Omental fat pad (tissue), 4 donors: ENCODE results near the gene SDHAF4. TPM values are rescaled to one million over a fixed set of nuclear protein-coding genes. Genes with fewer than 3 reads are reported as not detected.
"Not testable (repeated sequence)": the region's sequence is repeated elsewhere in the genome, so short reads cannot be mapped to it uniquely, and the experiment has no call there.

ENCODE experiments used
- ATAC-seq: fragments of 150-250 bp; one replicate; pipeline ENCODE4 v1.9.1; 2016; ENCODE audit warnings: mild to moderate bottlenecking, moderate library complexity; ENCODE audit not compliant: low FRiP score
- DNase-seq: peaks from one replicate; pipeline ENCODE4 v3.0.0-alpha.2; 2019; ENCODE audit warnings: low spot score
- CTCF ChIP-seq, 3 donors: fragments of 450-650 bp; IDR thresholded peaks; one replicate each; pipeline ENCODE4 v1.5.1; 2016 to 2017; ENCODE audit warnings: antibody characterized with exemption in 3 of 3, mild to moderate bottlenecking in 3 of 3, moderate library complexity in 2 of 3
- total RNA-seq, 4 donors: library from RNA; depleted of rRNA; stranded (reverse); fragments of >200 nt; gene quantifications; one replicate each; pipeline ENCODE4 v1.1.0, GENCODE V29; 2016

Gene SDHAF4
- total RNA-seq, 4 donors from 2014 or later: 2.6 to 9.4 (median 7.3) TPM

- DNase-seq: no peak
- no peak for ATAC-seq
- TF ChIP-seq CTCF (IDR thresholded peaks at IDR 0.05): no peak
These were observed 13.8 kb upstream of the SDHAF4 start for GRCh38 chr6:70552974-70553373.

DNA sequence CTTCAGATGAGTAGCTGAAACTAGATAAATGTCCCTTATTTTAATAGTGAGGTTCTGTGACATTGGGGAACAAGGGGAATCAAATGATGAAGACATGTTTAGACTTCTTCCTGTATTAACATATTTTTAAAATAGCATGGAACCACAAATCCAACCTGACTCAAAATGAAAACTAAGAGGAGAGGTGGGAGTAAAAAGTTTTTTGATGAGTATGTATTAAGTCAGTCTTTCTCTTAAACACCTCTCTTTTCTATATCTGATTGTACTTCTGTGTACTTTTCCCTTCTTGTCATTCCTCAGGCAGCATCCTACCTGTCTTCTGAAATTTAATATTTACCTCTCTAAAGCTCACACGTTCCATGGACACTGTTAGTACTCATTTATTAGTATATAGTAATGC, 8.7 kb upstream of the SDHAF4 start:
- no peak for ATAC-seq
- DNase-seq: no peak
- TF ChIP-seq CTCF (IDR thresholded peaks at IDR 0.05): no peak

DNA sequence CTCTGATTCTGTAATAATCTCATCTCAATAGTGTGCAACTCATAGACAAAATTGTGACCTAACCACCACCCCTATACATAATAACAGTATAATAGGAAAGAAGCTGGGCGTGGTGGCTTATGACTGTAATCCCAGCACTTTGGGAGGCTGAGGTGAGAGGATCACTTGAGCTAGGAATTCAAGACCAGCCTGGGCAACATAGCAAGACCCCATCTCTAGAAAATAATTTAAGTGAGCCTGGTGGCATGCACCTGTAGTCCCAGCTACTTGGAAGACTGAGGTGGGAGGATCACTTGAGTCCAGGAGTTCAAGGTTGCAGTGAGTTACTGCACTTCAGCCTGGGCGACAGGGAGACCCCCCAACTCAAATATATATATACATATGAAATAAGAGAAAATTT, 4.3 kb upstream of the SDHAF4 start:
- DNase-seq: not testable (repeated sequence)

DNA sequence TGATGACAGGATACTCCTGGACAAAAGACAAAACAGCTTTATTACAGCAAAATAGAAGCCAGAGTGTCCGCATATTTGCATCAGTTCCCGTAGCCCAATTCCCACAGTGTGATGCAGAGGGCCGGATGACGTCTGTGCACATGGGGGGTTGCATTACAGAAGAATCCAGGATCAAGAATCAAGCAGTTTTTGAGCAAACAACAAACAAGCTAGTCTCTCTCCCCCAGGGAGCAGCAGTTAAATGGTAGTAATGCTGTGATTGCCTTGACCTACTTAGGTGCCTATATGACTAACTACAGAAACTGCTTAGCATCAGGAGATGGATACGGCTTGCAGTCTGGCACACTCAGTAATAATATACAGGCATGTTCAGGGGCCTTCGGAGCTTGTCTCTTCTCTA, 3.2 kb upstream of the SDHAF4 start:
- no peak for DNase-seq

More for the DNA sequence above, 4.3 kb upstream of the SDHAF4 start:
- ATAC-seq: not testable (repeated sequence)

DNA sequence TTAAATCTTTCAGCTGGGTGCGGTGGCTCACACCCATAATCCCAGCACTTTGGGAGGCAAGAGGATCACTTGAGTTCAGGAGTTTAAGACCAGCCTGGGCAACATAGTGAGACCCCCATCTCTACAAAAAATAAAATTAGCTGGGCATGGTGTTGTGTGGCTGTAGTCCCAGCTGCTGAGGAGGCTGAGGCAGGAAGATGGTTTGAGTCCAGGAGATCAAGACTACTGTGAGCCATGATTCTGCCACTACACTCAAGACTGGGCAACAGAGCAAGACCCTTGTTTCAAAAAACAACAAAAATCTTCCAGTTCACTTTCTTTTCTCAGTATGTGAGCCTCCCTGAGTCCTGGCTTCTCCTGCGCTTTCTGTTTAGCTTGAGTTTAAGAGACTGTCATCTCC, 7.9 kb downstream of the SDHAF4 start:
- DNase-seq: no peak
- ATAC-seq: no peak
- TF ChIP-seq CTCF (IDR thresholded peaks at IDR 0.05): no peak

More for the DNA sequence above, 3.2 kb upstream of the SDHAF4 start:
- TF ChIP-seq CTCF (IDR thresholded peaks at IDR 0.05): no peak
- ATAC-seq: peak; percentile 17

DNA sequence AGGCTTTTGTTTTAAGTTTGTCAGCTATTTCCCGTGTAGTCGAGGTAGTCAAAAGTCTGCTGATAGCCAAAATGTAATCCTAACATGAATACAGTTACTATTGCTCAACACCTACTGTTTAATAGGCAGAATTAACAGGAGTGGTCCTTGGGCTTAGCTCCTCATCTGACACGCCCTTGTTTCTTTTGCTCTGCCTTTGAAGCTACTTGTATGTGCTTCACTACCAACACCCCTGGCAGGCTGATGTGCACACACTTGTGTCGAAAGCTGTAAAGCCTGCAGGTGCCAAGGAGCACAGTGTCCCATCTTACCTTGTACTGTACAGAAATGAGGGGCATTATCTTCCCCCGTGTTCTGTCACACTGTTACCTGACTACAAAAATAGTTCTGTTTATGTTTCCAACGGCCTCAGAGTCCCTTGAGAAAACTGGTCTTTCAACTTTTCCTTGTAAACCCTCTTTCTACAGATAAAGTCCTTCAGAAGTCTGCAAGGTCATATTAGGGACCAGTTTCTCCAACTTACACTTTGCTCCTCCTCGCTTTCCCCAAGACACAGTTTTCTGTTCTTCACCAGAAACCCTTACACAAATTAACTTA, 9.3 kb downstream of the SDHAF4 start:
- no peak for TF ChIP-seq CTCF (IDR thresholded peaks at IDR 0.05)
- ATAC-seq: no peak
- no peak for DNase-seq

- no peak for TF ChIP-seq CTCF (IDR thresholded peaks at IDR 0.05)
- ATAC-seq (no peak), DNase-seq (no peak)
These were observed 19.4 kb downstream of the SDHAF4 start for GRCh38 chr6:70586114-70586513.
